Ascending aorta (tissue), 2 donors: ENCODE results near the gene RUBCN. TPM values are rescaled to one million over a fixed set of nuclear protein-coding genes. Genes with fewer than 3 reads are reported as not detected.

Source experiments
- DNase-seq, 2 donors: peaks; one replicate each; pipeline ENCODE4 v3.0.0-alpha.2; 2019; ENCODE audit warnings: low spot score in 2 of 2
- H3K27ac ChIP-seq, 2 donors: fragments of 200-600 bp; sonication (generic); one replicate each; pipeline ENCODE4 v1.5.1; 2016 to 2017; ENCODE audit warnings: mild to moderate bottlenecking in 1 of 2
- H3K27me3 ChIP-seq: fragments of 200-600 bp; sonication (generic); one replicate; pipeline ENCODE4 v1.5.1; 2017
- H3K36me3 ChIP-seq, 2 donors: fragments of 200-600 bp; sonication (generic); one replicate each; pipeline ENCODE4 v1.5.1; 2016
- H3K4me1 ChIP-seq, 2 donors: fragments of 200-600 bp; sonication (generic); one replicate each; pipeline ENCODE4 v1.5.1; 2016 to 2017; ENCODE audit warnings: mild to moderate bottlenecking in 1 of 2
- H3K4me3 ChIP-seq, 2 donors: fragments of 200-600 bp; sonication (generic); one replicate each; pipeline ENCODE4 v1.5.1; 2016 to 2017; ENCODE audit warnings: mild to moderate bottlenecking in 1 of 2
- H3K9me3 ChIP-seq, 2 donors: fragments of 200-600 bp; sonication (generic); one replicate each; pipeline ENCODE4 v1.5.1; 2016
- intact Hi-C: fragments of 100-400 bp; cut with DNase I; formaldehyde crosslinking; loops from one replicate; pipeline ENCODE4 v1.15.1; 2023
- total RNA-seq: library from RNA; depleted of rRNA; stranded (reverse); fragments of >200 nt; gene quantifications from one replicate; pipeline ENCODE4 v1.1.0, GENCODE V29; 2016
- TF ChIP-seq, protein P1 (sequence below), 3 experiments: fragments of 200-600 bp in 2 of 3; fragments of 450-650 bp in 1 of 3; sonication (generic) in 2 of 3; IDR thresholded peaks; one replicate each; pipeline ENCODE4 v1.5.1; 2016 to 2019; ENCODE audit warnings: antibody characterized with exemption in 3 of 3, mild to moderate bottlenecking in 1 of 3, moderate library complexity in 1 of 3

The RUBCN gene
- total RNA-seq, 1 donor from 2014 or later: 27.4 TPM

DNA sequence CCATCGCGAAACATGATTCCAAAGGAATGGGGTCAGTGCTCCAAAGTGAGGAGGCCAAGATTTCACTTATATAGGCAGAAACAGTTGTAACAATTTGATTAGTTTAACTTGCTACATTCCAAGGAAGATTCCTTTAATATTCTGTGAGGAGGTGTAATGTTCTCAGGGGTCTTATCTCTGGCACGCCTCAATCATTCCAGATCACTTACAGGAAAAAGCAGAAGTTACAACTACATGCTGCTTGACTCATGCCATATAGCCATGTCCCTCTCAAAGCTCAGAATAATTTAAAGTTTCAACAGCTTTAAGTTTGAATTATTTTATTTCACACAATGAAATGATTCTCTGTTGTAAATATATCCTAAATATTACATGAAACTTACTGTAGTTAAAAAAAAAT, 9.5 kb upstream of the RUBCN start:
- Histone ChIP-seq H3K36me3 (no peaks in the 10 kb centered on the region), H3K27me3 (no peaks in the 10 kb centered on the region), H3K9me3 (no peaks in the 10 kb centered on the region), H3K4me3 (no peak overlapping the region), H3K4me1 (peaks cover 0 to 10% of the 10 kb centered on the region in 2 donors), H3K27ac (no peak overlapping the region)
- TF ChIP-seq, protein P1, sequence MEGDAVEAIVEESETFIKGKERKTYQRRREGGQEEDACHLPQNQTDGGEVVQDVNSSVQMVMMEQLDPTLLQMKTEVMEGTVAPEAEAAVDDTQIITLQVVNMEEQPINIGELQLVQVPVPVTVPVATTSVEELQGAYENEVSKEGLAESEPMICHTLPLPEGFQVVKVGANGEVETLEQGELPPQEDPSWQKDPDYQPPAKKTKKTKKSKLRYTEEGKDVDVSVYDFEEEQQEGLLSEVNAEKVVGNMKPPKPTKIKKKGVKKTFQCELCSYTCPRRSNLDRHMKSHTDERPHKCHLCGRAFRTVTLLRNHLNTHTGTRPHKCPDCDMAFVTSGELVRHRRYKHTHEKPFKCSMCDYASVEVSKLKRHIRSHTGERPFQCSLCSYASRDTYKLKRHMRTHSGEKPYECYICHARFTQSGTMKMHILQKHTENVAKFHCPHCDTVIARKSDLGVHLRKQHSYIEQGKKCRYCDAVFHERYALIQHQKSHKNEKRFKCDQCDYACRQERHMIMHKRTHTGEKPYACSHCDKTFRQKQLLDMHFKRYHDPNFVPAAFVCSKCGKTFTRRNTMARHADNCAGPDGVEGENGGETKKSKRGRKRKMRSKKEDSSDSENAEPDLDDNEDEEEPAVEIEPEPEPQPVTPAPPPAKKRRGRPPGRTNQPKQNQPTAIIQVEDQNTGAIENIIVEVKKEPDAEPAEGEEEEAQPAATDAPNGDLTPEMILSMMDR (IDR thresholded peaks at IDR 0.05): no peak
- intact Hi-C loops: no loop called here
- DNase-seq: no peak

GRCh38 chr3:197742787-197743186, 6.1 kb upstream of the RUBCN start:
- TF ChIP-seq, protein P1 (IDR thresholded peaks at IDR 0.05): no peak
- no peaks in the 10 kb centered on the region for H3K36me3 ChIP-seq

GRCh38 chr3:197737749-197738462, 1.2 kb upstream of the RUBCN start:
- Histone ChIP-seq H3K27me3 (no peaks in the 10 kb centered on the region), H3K27ac (peak overlapping the region in 1 of 2 donors; percentile 76), H3K9me3 (no peaks in the 10 kb centered on the region), H3K4me1 (peaks cover 0 to 4% of the 10 kb centered on the region in 2 donors), H3K36me3 (no peaks in the 10 kb centered on the region), H3K4me3 (peak overlapping the region in 1 of 2 donors; percentile 99)
- no peak for DNase-seq
- TF ChIP-seq, protein P1 (IDR thresholded peaks at IDR 0.05): no peak
- intact Hi-C loops: loop anchor here (1.0 to 5.0 kb wide), 3 partner anchors 11 to 214 kb away; partner anchors contain the start of genes FYTTD1, LRCH3 and RPL35A

More at GRCh38 chr3:197742787-197743186, 6.1 kb upstream of the RUBCN start:
- Histone ChIP-seq H3K27me3 (no peaks in the 10 kb centered on the region), H3K27ac (no peak overlapping the region), H3K4me1 (no peaks in the 10 kb centered on the region), H3K9me3 (no peaks in the 10 kb centered on the region), H3K4me3 (no peak overlapping the region)
- intact Hi-C loops: no loop called here
- DNase-seq: no peak

DNA sequence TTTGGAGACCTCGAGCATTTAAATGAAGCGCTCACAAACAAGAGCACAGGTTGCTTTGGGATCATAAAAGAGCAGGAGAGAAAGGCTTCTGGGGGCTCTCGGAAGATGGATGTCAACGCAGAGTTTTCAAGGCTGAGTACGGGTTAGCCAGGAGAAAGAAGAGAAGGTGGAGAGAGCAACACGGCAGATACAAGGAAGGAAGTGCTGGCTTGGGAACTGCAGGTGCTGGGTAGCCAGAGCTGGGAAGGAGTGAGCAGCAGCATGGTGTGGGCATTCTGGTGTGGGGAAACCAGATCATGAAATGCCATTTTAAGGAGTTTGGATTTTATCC, 580 bp upstream of the RUBCN start:
- Histone ChIP-seq H3K9me3 (no peaks in the 10 kb centered on the region), H3K4me1 (peaks cover 0 to 4% of the 10 kb centered on the region in 2 donors), H3K27me3 (no peaks in the 10 kb centered on the region), H3K27ac (peak overlapping the region; percentile 76 to 79), H3K4me3 (peak overlapping the region; percentile 87 to 99), H3K36me3 (no peaks in the 10 kb centered on the region)
- no peak for DNase-seq
- TF ChIP-seq, protein P1 (IDR thresholded peaks at IDR 0.05): no peak
- intact Hi-C loops: loop anchor here (1.0 to 5.0 kb wide), 3 partner anchors 12 to 215 kb away; partner anchors contain the start of genes FYTTD1, LRCH3 and RPL35A

DNA sequence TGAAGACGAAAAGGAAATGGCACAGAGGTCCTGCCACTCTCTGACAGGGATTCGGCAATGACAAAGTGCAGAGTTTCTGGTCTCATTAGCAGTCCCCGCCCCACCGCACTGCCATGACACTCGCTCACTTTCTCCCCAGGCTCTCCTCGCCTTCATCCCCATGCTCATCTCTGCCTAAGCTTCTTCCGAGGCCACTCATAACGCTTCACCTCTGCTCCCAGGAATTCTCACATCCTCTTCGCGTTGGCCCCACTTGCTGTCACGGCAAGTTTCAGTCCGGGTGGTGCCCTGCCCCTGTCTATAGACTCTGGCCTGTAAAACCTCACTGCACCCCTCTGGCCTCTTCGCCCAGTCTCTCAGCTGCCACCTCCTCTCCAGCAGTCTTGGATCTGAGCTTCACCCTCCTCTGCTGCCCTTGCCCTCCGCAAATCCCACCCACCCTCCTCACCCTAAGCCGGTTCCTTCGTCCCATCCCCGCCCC, 654 bp downstream of the RUBCN start:
- TF ChIP-seq, protein P1 (IDR thresholded peaks at IDR 0.05): no peak
- intact Hi-C loops: loop anchor here (1.0 to 5.0 kb wide), 2 partner anchors 24 to 216 kb away; partner anchors contain the start of gene RPL35A
- no peaks in the 10 kb centered on the region for H3K9me3 ChIP-seq
- H3K4me3 ChIP-seq: peak overlapping the region; percentile 87 to 99
- H3K27ac ChIP-seq: peak overlapping the region; percentile 89 to 95
- H3K27me3 ChIP-seq: no peaks in the 10 kb centered on the region
- DNase-seq: no peak
- no peaks in the 10 kb centered on the region for H3K36me3 ChIP-seq
- peaks cover 0 to 4% of the 10 kb centered on the region in 2 donors for H3K4me1 ChIP-seq
